ENCODE measurements around the gene ZBTB47. TPM values are rescaled to one million over a fixed set of nuclear protein-coding genes. Genes with fewer than 3 reads are reported as not detected.
A peak's percentile ranks its signal among the peaks of the same experiment; 100 is the strongest.

The ZBTB47 gene
- total RNA-seq, 1 donor from 2014 or later, result 69.3 TPM

GRCh38 chr3:42693530-42693930 is 40.0 kb downstream of the ZBTB47 start:
- Histone ChIP-seq H3K4me3 (no peak overlapping the region), H3K36me3 (no peaks in the 10 kb centered on the region), H3K4me1 (no peaks in the 10 kb centered on the region), H3K27me3 (no peaks in the 10 kb centered on the region), H3K27ac (no peak overlapping the region), H3K9me3 (no peaks in the 10 kb centered on the region)
- TF ChIP-seq CTCF (IDR thresholded peaks at IDR 0.05), result no peak
- intact Hi-C loops (cut with DNase I), result no loop called here
- DNase-seq (ENCODE audit: low spot score in 2 of 2), result peak in 1 of 2 donors; percentile 62

- DNase-seq (ENCODE audit: low spot score in 2 of 2), result no peak
- no peak for TF ChIP-seq CTCF (IDR thresholded peaks at IDR 0.05)
- Histone ChIP-seq H3K27me3 (no peaks in the 10 kb centered on the region), H3K9me3 (no peaks in the 10 kb centered on the region), H3K27ac (no peak overlapping the region), H3K36me3 (no peaks in the 10 kb centered on the region), H3K4me3 (no peak overlapping the region), H3K4me1 (no peaks in the 10 kb centered on the region)
- intact Hi-C loops (cut with DNase I), result no loop called here
Observed at GRCh38 chr3:42694366-42694765, 40.9 kb downstream of the ZBTB47 start.

- no peak overlapping the region for H3K27ac ChIP-seq
- H3K4me3 ChIP-seq, result no peak overlapping the region
- intact Hi-C loops (cut with DNase I), result no loop called here
- no peaks in the 10 kb centered on the region for H3K27me3 ChIP-seq
- H3K36me3 ChIP-seq, result no peaks in the 10 kb centered on the region
- no peak for TF ChIP-seq CTCF (IDR thresholded peaks at IDR 0.05)
- DNase-seq (ENCODE audit: low spot score in 2 of 2), result peak in 1 of 2 donors; percentile 58
- peaks cover 0 to 1% of the 10 kb centered on the region in 2 donors for H3K4me1 ChIP-seq
- no peaks in the 10 kb centered on the region for H3K9me3 ChIP-seq
Observed at GRCh38 chr3:42696356-42697288, 43.1 kb downstream of the ZBTB47 start.

GRCh38 chr3:42697289-42698051 is 44.0 kb downstream of the ZBTB47 start:
- Histone ChIP-seq H3K27me3 (no peaks in the 10 kb centered on the region), H3K27ac (no peak overlapping the region), H3K4me1 (peaks cover 0 to 2% of the 10 kb centered on the region in 2 donors), H3K9me3 (no peaks in the 10 kb centered on the region), H3K4me3 (no peak overlapping the region), H3K36me3 (no peaks in the 10 kb centered on the region)
- TF ChIP-seq CTCF (IDR thresholded peaks at IDR 0.05), result no peak
- DNase-seq (ENCODE audit: low spot score in 2 of 2), result peak in 1 of 2 donors; percentile 60
- intact Hi-C loops (cut with DNase I), result no loop called here

GRCh38 chr3:42698216-42698910 is 44.9 kb downstream of the ZBTB47 start:
- Histone ChIP-seq H3K4me3 (no peak overlapping the region), H3K9me3 (no peaks in the 10 kb centered on the region), H3K36me3 (no peaks in the 10 kb centered on the region), H3K27me3 (no peaks in the 10 kb centered on the region), H3K27ac (no peak overlapping the region), H3K4me1 (peaks cover 0 to 2% of the 10 kb centered on the region in 2 donors)
- no peak for TF ChIP-seq CTCF (IDR thresholded peaks at IDR 0.05)
- peak in 1 of 2 donors; percentile 54 for DNase-seq (ENCODE audit: low spot score in 2 of 2)
- intact Hi-C loops (cut with DNase I), result no loop called here

Measured in ascending aorta (tissue), 2 donors.